NCI-H526 (cell line): ENCODE measurements around the gene SPON1.
"Not testable (repeated sequence)": the region's sequence is repeated elsewhere in the genome, so short reads cannot be mapped to it uniquely, and the experiment has no call there.

Experiments
- DNase-seq, 2 experiments: peaks; one replicate each; lab custom pipeline; 2025; lab: John Stamatoyannopoulos, UW

The SPON1 gene

GRCh38 chr11:14270690-14271542 is 308.4 kb downstream of the SPON1 start:
- no peak for DNase-seq

- no peak for DNase-seq
These were observed 311.4 kb downstream of the SPON1 start for GRCh38 chr11:14273895-14274294.

- DNase-seq = no peak
These were observed 312.6 kb downstream of the SPON1 start for GRCh38 chr11:14275076-14275475.

GRCh38 chr11:14278869-14279268 is 316.3 kb downstream of the SPON1 start:
- not testable (repeated sequence) for DNase-seq

- DNase-seq = no peak
These were observed 325.8 kb downstream of the SPON1 start for GRCh38 chr11:14288189-14288935.

- DNase-seq = no peak
These were observed 327.9 kb downstream of the SPON1 start for GRCh38 chr11:14290422-14290821.

GRCh38 chr11:14299921-14300320 is 337.4 kb downstream of the SPON1 start:
- DNase-seq = no peak

GRCh38 chr11:14300661-14301304 is 338.3 kb downstream of the SPON1 start:
- peak; percentile 7 to 71 for DNase-seq

- no peak for DNase-seq
These were observed 342.1 kb downstream of the SPON1 start for GRCh38 chr11:14304601-14305000.

GRCh38 chr11:14305649-14306048 is 343.1 kb downstream of the SPON1 start:
- no peak for DNase-seq

- DNase-seq = no peak
These were observed 344.0 kb downstream of the SPON1 start for GRCh38 chr11:14306481-14306880.

- peak; percentile 7 to 60 for DNase-seq
These were observed 345.8 kb downstream of the SPON1 start for GRCh38 chr11:14308114-14308896.

GRCh38 chr11:14308897-14309387 is 346.4 kb downstream of the SPON1 start:
- no peak for DNase-seq

GRCh38 chr11:14309425-14310192 is 347.1 kb downstream of the SPON1 start:
- DNase-seq = no peak

GRCh38 chr11:14310679-14311078 is 348.2 kb downstream of the SPON1 start:
- DNase-seq = no peak

- DNase-seq = no peak
These were observed 350.4 kb downstream of the SPON1 start for GRCh38 chr11:14312736-14313438.

GRCh38 chr11:14314127-14314526 is 351.6 kb downstream of the SPON1 start:
- DNase-seq = no peak

- DNase-seq = no peak
These were observed 352.6 kb downstream of the SPON1 start for GRCh38 chr11:14315130-14315529.
